Omental fat pad (tissue), 4 donors: ENCODE results near the gene RTL1. TPM values are rescaled to one million over a fixed set of nuclear protein-coding genes. Genes with fewer than 3 reads are reported as not detected.

Experiments
- ATAC-seq: fragments of 150-250 bp; one replicate; pipeline ENCODE4 v1.9.1; 2016; ENCODE audit warnings: mild to moderate bottlenecking, moderate library complexity; ENCODE audit not compliant: low FRiP score
- DNase-seq: peaks from one replicate; pipeline ENCODE4 v3.0.0-alpha.2; 2019; ENCODE audit warnings: low spot score
- total RNA-seq, 4 donors: library from RNA; depleted of rRNA; stranded (reverse); fragments of >200 nt; gene quantifications; one replicate each; pipeline ENCODE4 v1.1.0, GENCODE V29; 2016
- TF ChIP-seq, protein P1 (sequence below), 3 donors: fragments of 450-650 bp; IDR thresholded peaks; one replicate each; pipeline ENCODE4 v1.5.1; 2016 to 2017; ENCODE audit warnings: antibody characterized with exemption in 3 of 3, mild to moderate bottlenecking in 3 of 3, moderate library complexity in 2 of 3

RTL1 gene
- total RNA-seq, 4 donors from 2014 or later = not detected

DNA sequence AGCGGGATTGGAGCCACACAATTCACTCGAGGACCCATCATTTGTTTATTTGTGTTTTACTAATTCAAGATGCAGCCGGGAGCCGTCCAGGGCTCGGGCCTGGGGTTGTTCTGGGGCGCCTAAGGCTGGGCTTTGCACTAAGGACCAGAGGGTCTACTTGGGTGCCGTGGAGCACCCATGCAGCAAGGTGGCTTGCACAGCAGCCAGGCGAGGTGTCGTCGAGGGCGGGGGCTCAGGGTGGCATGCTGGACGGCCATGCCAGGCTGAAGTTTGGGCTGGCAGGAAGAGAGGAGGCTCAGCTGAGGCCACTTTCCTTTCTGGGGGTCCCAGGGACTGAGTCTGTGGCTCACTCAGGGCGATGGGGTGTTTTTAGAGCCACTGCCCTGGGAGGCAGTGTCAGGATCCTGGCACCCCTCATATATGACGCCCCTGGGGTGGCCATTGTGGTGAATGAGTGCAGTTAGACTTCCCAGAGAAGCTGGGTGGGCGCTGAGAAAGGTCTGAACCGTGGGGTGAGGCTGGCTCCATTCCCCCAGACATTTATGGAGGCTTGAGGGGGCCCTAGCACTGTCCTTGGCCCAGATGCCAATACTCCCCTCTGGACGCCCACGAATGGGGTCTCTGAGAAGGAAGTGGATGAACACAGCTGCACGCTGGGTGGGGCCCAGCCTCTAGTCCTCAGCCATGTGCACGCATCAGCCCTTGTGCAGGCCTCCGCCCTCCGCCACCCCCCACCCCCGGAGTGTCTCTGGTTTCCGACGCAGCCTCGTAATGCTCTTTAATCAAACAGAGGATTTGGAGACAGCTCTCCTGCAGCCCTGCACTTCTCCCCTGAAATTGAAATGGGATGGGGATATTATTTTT, 66.3 kb downstream of the RTL1 start:
- DNase-seq = no peak
- no peak for ATAC-seq

GRCh38 chr14:100836311-100836805, 67.2 kb downstream of the RTL1 start:
- ATAC-seq = no peak
- no peak for DNase-seq
- TF ChIP-seq, protein P1, sequence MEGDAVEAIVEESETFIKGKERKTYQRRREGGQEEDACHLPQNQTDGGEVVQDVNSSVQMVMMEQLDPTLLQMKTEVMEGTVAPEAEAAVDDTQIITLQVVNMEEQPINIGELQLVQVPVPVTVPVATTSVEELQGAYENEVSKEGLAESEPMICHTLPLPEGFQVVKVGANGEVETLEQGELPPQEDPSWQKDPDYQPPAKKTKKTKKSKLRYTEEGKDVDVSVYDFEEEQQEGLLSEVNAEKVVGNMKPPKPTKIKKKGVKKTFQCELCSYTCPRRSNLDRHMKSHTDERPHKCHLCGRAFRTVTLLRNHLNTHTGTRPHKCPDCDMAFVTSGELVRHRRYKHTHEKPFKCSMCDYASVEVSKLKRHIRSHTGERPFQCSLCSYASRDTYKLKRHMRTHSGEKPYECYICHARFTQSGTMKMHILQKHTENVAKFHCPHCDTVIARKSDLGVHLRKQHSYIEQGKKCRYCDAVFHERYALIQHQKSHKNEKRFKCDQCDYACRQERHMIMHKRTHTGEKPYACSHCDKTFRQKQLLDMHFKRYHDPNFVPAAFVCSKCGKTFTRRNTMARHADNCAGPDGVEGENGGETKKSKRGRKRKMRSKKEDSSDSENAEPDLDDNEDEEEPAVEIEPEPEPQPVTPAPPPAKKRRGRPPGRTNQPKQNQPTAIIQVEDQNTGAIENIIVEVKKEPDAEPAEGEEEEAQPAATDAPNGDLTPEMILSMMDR (IDR thresholded peaks at IDR 0.05) = no peak

More for the DNA sequence above, 66.3 kb downstream of the RTL1 start:
- TF ChIP-seq, protein P1 (IDR thresholded peaks at IDR 0.05) = no peak

DNA sequence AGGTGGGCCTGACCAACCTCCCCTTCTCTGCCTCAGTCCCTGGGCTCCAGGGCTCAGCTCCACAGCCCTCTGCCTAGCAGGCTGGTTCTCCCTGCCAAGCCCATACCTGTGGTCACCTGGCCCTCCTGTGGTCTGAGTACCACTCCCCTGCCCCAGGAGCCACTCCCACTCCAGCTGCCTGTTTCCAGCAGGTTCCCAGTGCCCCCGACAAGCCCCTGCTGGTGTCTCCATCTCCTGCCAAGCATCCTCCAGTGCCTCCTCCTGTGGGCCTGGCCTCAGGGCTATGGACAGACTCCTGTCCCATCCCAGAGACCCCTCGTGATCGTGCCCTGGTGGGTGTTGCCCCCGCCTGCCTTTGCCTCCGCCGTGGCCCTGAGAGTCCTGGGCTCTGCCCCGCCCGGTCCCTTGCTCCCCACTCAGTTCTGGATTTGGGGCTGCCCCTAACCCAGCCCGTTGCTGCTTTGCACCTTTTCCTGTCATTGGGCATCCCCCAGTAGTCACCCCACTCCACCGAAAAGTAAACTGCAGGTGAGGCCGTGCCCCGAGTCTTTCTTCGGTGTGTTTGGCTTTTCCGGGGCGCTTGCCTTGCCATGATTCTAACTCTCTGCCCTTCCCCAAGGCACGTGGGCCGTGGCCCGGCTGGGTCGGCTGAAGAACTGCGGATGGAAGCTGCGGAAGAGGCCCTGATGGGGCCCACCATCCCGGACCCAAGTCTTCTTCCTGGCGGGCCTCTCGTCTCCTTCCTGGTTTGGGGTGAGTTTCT, 67.8 kb downstream of the RTL1 start:
- TF ChIP-seq, protein P1 (IDR thresholded peaks at IDR 0.05) = no peak
- DNase-seq (no peak), ATAC-seq (no peak)

- TF ChIP-seq, protein P1 (IDR thresholded peaks at IDR 0.05) = no peak
- ATAC-seq (no peak), DNase-seq (no peak)
Measured at GRCh38 chr14:100834794-100835547, 68.6 kb downstream of the RTL1 start.

- DNase-seq = no peak
- no peak for ATAC-seq
- TF ChIP-seq, protein P1 (IDR thresholded peaks at IDR 0.05) = no peak
Measured at GRCh38 chr14:100834082-100834793, 69.3 kb downstream of the RTL1 start.

DNA sequence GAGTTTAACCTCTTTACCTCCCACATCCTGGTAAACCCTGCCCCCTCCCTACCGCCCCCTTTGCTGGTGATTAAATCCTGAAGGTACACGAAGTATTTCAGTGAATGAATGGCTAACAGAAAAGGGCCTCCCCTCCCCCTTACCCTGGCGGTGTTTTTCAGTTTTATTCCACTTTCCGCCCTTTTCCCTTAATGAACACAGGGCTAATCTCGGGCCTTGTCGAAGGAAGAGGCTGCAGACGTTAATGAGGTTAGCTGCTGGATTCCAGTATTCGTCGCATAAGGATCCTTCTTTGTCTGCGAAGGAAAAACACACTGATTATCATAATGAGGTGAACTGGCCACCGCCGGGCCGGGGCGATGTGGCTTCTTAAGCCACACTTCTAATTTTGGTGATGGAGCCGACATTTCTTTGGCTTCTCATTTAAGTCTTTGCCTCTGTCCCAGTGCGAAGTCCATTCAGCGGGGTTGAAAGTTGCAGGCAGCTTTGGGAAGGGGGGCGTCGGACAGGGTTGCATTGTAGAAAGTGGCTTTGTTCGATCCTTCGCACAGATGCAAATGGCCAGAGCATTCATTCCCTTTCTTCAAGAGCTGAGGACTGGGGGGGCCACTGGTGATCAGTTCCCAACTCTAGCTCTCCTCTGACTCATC, 71.1 kb downstream of the RTL1 start:
- TF ChIP-seq, protein P1 (IDR thresholded peaks at IDR 0.05) = no peak
- no peak for DNase-seq

More for the DNA sequence above, 71.1 kb downstream of the RTL1 start:
- ATAC-seq = no peak
